Lung (tissue), 12 donors: ENCODE data around the gene SLC1A7. TPM values are rescaled to one million over a fixed set of nuclear protein-coding genes. Genes with fewer than 3 reads are reported as not detected.

Source experiments
- ATAC-seq: fragments of 200-7000 bp; cut with Tn5 transposase; one replicate; pipeline ENCODE4 v1.9.1; 2020; ENCODE audit warnings: moderate number of reproducible peaks; ENCODE audit not compliant: insufficient read depth, low FRiP score
- DNase-seq, 3 donors: peaks; one replicate each; pipeline ENCODE4 v3.0.0-alpha.2; 2013 to 2017
- H3K27ac ChIP-seq, 2 donors: one replicate each; pipeline ENCODE4 v1.5.1; 2013; ENCODE audit warnings: mild to moderate bottlenecking in 2 of 2, moderate library complexity in 2 of 2, control low read depth in 1 of 2, inconsistent platforms in 1 of 2, low read depth in 1 of 2, low read length in 1 of 2
- H3K27me3 ChIP-seq, 3 donors: one replicate each; pipeline ENCODE4 v1.5.1; 2013; ENCODE audit warnings: low read length in 2 of 3; ENCODE audit not compliant: control insufficient read depth in 3 of 3, insufficient read depth in 3 of 3
- H3K36me3 ChIP-seq, 4 donors: one replicate each; pipeline ENCODE4 v1.5.1; 2013; ENCODE audit warnings: low read length in 4 of 4, mild to moderate bottlenecking in 1 of 4, moderate library complexity in 1 of 4; ENCODE audit not compliant: control insufficient read depth in 4 of 4, insufficient read depth in 4 of 4
- H3K4me1 ChIP-seq, 5 donors: one replicate each; pipeline ENCODE4 v1.5.1; 2013; ENCODE audit warnings: low read length in 5 of 5, mild to moderate bottlenecking in 2 of 5, moderate library complexity in 1 of 5; ENCODE audit not compliant: control insufficient read depth in 5 of 5, insufficient read depth in 5 of 5
- H3K4me3 ChIP-seq: one replicate; pipeline ENCODE4 v1.5.1; 2013; ENCODE audit warnings: mild to moderate bottlenecking, control low read depth, moderate library complexity
- H3K9ac ChIP-seq, 2 donors: one replicate each; pipeline ENCODE4 v1.5.1; 2013; ENCODE audit warnings: low read length in 2 of 2, control low read depth in 1 of 2; ENCODE audit not compliant: insufficient read depth in 1 of 2
- H3K9me3 ChIP-seq, 4 donors: one replicate each; pipeline ENCODE4 v1.5.1; 2013; ENCODE audit warnings: low read length in 3 of 4, mild to moderate bottlenecking in 1 of 4, moderate library complexity in 1 of 4; ENCODE audit not compliant: control insufficient read depth in 4 of 4, insufficient read depth in 3 of 4
- WGBS, 2 donors: extraction: QIAGEN DNeasy Blood & Tissue Kit; methylation state at CpG; one replicate each; pipeline ENCODE4 v1.1.7; 2013; 5-methylcytosine and 5-hydroxymethylcytosine counted together
- polyA plus RNA-seq, 2 donors: library from polyadenylated mRNA; stranded (reverse); fragments of 200-250 nt; gene quantifications; one replicate each; pipeline ENCODE4 v1.2.1, GENCODE V29; 2013
- total RNA-seq, 2 donors: library from RNA; depleted of rRNA in 1 of 2; stranded (reverse); fragments of >200 nt in 1 of 2; gene quantifications; one replicate each; pipeline ENCODE4 v1.2.1, GENCODE V29; 2014 to 2021
- TF ChIP-seq, protein P1 (sequence below): IDR thresholded peaks from 2 replicates; pipeline ENCODE4 v1.5.1; 2012; ENCODE audit warnings: mild to moderate bottlenecking; ENCODE audit errors: control extremely low read depth, extremely low read depth
- donor health status: control.
- donor health status: control.
- donor health status: Bipolar disorder and iron deficiency.
- donor health status: healthy.
- donor health status: DM: yes; HTN: yes; CAD: no.

SLC1A7 gene
- total and polyA plus RNA-seq, 4 donors, result 0.14 to 0.81 (median 0.38) TPM

DNA sequence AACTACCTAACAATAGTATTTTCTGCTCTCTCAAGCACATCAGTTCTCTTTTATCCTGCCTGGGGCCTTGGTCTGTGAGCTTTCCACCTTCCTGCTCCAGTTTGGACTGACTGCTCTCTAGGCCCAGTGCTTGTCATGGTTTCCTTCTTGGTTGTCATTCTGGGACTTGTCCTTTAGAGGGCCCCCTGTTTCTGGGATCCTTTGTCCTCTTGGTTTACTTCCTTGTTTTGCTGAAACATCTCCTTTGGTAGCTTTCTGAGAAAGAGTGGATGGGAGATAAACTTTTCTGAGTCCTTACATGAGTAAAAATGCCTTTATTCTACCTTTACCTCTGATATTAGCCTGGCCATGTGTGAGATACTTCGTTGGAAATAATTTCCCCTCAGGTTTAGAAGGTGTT is 4.7 kb downstream of the SLC1A7 start:
- H3K27me3 ChIP-seq, result no peaks in the 10 kb centered on the region
- no peak overlapping the region for H3K4me3 ChIP-seq
- H3K9me3 ChIP-seq, result peaks cover 0 to 5% (median under 1%) of the 10 kb centered on the region in 4 donors
- ATAC-seq (no peak), DNase-seq (no peak)
- H3K4me1 ChIP-seq, result peaks cover 0 to 40% (median 0%) of the 10 kb centered on the region in 5 donors
- TF ChIP-seq, protein P1, sequence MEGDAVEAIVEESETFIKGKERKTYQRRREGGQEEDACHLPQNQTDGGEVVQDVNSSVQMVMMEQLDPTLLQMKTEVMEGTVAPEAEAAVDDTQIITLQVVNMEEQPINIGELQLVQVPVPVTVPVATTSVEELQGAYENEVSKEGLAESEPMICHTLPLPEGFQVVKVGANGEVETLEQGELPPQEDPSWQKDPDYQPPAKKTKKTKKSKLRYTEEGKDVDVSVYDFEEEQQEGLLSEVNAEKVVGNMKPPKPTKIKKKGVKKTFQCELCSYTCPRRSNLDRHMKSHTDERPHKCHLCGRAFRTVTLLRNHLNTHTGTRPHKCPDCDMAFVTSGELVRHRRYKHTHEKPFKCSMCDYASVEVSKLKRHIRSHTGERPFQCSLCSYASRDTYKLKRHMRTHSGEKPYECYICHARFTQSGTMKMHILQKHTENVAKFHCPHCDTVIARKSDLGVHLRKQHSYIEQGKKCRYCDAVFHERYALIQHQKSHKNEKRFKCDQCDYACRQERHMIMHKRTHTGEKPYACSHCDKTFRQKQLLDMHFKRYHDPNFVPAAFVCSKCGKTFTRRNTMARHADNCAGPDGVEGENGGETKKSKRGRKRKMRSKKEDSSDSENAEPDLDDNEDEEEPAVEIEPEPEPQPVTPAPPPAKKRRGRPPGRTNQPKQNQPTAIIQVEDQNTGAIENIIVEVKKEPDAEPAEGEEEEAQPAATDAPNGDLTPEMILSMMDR, result no peak
- 91 to 92% methylated on average over 1 of the region's 1 CpG for WGBS, 2 donors
- no peaks in the 10 kb centered on the region for H3K36me3 ChIP-seq
- no peak overlapping the region for H3K9ac ChIP-seq
- H3K27ac ChIP-seq, result no peak overlapping the region

DNA sequence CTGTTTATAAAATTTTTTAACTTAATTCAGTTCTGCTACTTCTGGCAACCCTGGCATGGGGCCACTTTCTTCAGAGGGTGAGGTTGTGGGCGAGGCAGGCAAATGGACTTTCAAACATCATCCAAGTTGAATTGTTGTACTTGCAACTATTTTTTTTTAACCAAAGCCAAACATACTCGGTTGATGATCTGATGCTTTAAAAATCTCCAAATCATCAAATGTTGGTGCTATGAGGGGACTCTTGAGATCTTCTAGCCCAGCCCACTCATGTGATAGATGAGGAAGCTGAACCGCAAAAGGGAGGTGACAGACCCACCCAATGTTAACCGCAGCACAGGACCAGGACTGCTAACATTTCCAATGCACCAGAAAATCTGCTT is 6.7 kb downstream of the SLC1A7 start:
- peaks cover 0 to 39% (median 1%) of the 10 kb centered on the region in 5 donors for H3K4me1 ChIP-seq
- H3K9me3 ChIP-seq, result peaks cover 0 to 5% (median under 1%) of the 10 kb centered on the region in 4 donors
- DNase-seq (peak in 1 of 3 donors; percentile 96), ATAC-seq (peak; percentile 61)
- H3K27ac ChIP-seq, result no peak overlapping the region
- no peaks in the 10 kb centered on the region for H3K27me3 ChIP-seq
- no peak overlapping the region for H3K4me3 ChIP-seq
- 47 to 77% methylated on average over 4 of the region's 4 CpGs for WGBS, 2 donors
- no peak overlapping the region for H3K9ac ChIP-seq
- no peaks in the 10 kb centered on the region for H3K36me3 ChIP-seq
- TF ChIP-seq, protein P1, result no peak

DNA sequence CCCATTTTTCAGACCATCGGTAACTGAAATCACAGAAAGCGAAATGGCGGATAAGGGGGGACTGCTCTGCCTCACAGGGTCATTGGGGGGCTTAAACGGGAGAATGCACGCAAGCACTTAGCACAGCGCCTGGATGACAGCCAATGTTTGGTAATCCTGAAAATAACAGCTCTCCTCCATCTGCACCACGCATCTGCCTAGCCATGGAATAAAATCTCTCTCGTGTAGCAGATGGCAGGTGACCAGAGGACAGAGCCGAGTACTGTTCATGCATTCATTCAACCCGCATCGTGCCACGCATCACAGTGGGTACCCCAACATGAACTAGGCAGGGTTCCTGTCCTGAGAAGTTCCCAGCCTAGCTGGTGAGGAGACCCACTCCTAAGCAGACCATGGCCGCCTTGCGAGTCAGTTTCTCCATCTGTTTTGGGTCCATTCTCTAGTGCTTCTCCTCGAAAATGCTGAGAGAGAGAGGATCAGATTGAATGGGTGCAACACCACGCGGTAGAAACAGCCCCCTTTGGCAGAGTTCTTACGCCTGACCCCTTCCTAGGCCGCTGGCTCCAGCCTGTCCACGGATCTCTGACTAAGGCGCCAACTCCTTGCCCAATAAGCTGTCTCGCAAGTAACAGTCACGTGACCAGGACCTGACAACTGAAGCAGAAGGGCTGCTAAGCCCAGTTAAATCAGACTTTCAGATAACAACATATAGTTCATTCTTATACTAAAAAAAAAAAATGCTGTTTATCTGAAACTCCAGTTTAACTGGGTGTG is 7.3 kb downstream of the SLC1A7 start:
- H3K27ac ChIP-seq, result peak overlapping the region in 1 of 2 donors; percentile 81
- peak; percentile 28 for ATAC-seq
- DNase-seq, result peak; percentile 91 to 98 (median 95)

More for the DNA sequence above, 7.3 kb downstream of the SLC1A7 start:
- H3K4me1 ChIP-seq, result peaks cover 0 to 36% (median 5%) of the 10 kb centered on the region in 5 donors
- no peak overlapping the region for H3K4me3 ChIP-seq
- 69 to 77% methylated on average over 23 of the region's 23 CpGs for WGBS, 2 donors
- no peaks in the 10 kb centered on the region for H3K27me3 ChIP-seq
- TF ChIP-seq, protein P1, result no peak
- H3K9ac ChIP-seq, result peak overlapping the region in 1 of 2 donors; percentile 71
- H3K9me3 ChIP-seq, result peaks cover 0 to 5% (median under 1%) of the 10 kb centered on the region in 4 donors
- H3K36me3 ChIP-seq, result no peaks in the 10 kb centered on the region
